ENCODE data around the gene SH3BP2. TPM values are rescaled to one million over a fixed set of nuclear protein-coding genes. Genes with fewer than 3 reads are reported as not detected.
A peak's percentile ranks its signal among the peaks of the same experiment; 100 is the strongest.

The SH3BP2 gene
- total and polyA plus RNA-seq, 12 donors = 10.4 to 47.7 (median 16.4) TPM

GRCh38 chr4:2873329-2873728, 80.4 kb downstream of the SH3BP2 start:
- Histone ChIP-seq H3K27me3 (no peaks in the 10 kb centered on the region), H3K27ac (peak overlapping the region in 3 of 10 donors; percentile 3 to 35 (median 21)), H3K9me3 (no peaks in the 10 kb centered on the region), H3K36me3 (peaks cover 0 to 31% (median 11%) of the 10 kb centered on the region in 9 donors), H3K4me1 (peaks cover 18 to 99% (median 78%) of the 10 kb centered on the region in 9 donors), H3K4me3 (no peak overlapping the region)
- TF ChIP-seq CTCF (IDR thresholded peaks at IDR 0.05) = no peak
- ATAC-seq (no peak), DNase-seq (no peak)
- intact Hi-C loops (cut with DNase I) = loop anchor here in 1 of 10 donors (5.0 kb wide), 1 partner anchor 71 kb away; no protein-coding TSS in a partner anchor
- WGBS, 2 donors = 70 to 74% methylated on average over 1 of the region's 1 CpG

GRCh38 chr4:2874861-2875260, 82.0 kb downstream of the SH3BP2 start:
- no peak for ATAC-seq
- WGBS, 2 donors = 91 to 93% methylated on average over 7 of the region's 7 CpGs
- Histone ChIP-seq H3K36me3 (peaks cover 0 to 46% (median 14%) of the 10 kb centered on the region in 9 donors), H3K4me3 (no peak overlapping the region), H3K27me3 (no peaks in the 10 kb centered on the region), H3K4me1 (peaks cover 6 to 91% (median 64%) of the 10 kb centered on the region in 9 donors), H3K27ac (peak overlapping the region in 1 of 10 donors; percentile 4), H3K9me3 (no peaks in the 10 kb centered on the region)
- no peak for TF ChIP-seq CTCF (IDR thresholded peaks at IDR 0.05)
- DNase-seq = no peak
- intact Hi-C loops (cut with DNase I) = loop anchor here in 2 of 10 donors (5.0 kb wide), 2 partner anchors 47 to 73 kb away; no protein-coding TSS in a partner anchor

- H3K4me1 ChIP-seq = peaks cover 4 to 84% (median 57%) of the 10 kb centered on the region in 9 donors
- no peaks in the 10 kb centered on the region for H3K27me3 ChIP-seq
- H3K27ac ChIP-seq = peak overlapping the region in 1 of 10 donors; percentile 4
- intact Hi-C loops (cut with DNase I) = loop anchor here in 1 of 10 donors (5.0 kb wide), 1 partner anchor 47 kb away; no protein-coding TSS in a partner anchor
- 87 to 91% methylated on average over 3 of the region's 3 CpGs for WGBS, 2 donors
- H3K9me3 ChIP-seq = no peaks in the 10 kb centered on the region
- no peak for DNase-seq
- H3K4me3 ChIP-seq = no peak overlapping the region
- peaks cover 0 to 51% (median 15%) of the 10 kb centered on the region in 9 donors for H3K36me3 ChIP-seq
- ATAC-seq = no peak
- no peak for TF ChIP-seq CTCF (IDR thresholded peaks at IDR 0.05)
Measured at GRCh38 chr4:2875556-2875955, 82.7 kb downstream of the SH3BP2 start.

GRCh38 chr4:2878346-2878745, 85.5 kb downstream of the SH3BP2 start:
- intact Hi-C loops (cut with DNase I) = loop anchor here in 1 of 10 donors (5.0 kb wide), 1 partner anchor 44 kb away; no protein-coding TSS in a partner anchor
- DNase-seq (no peak), ATAC-seq (peak in 1 of 8 donors; percentile 31)
- Histone ChIP-seq H3K9me3 (no peaks in the 10 kb centered on the region), H3K4me1 (peaks cover 4 to 63% (median 29%) of the 10 kb centered on the region in 9 donors), H3K27ac (peak overlapping the region in 3 of 10 donors; percentile 1 to 24 (median 10)), H3K36me3 (peaks cover 0 to 75% (median 28%) of the 10 kb centered on the region in 9 donors), H3K4me3 (no peak overlapping the region), H3K27me3 (no peaks in the 10 kb centered on the region)
- TF ChIP-seq CTCF (IDR thresholded peaks at IDR 0.05) = no peak
- WGBS, 2 donors = 75 to 84% methylated on average over 5 of the region's 5 CpGs

Measured in heart right ventricle (tissue), 16 donors.